ENCODE data around the gene EQTN.

GRCh38 chr9:27303219-27303618, 6.3 kb upstream of the EQTN start:
- TF ChIP-seq CTCF (IDR thresholded peaks at IDR 0.05) (no peak), EP300 (IDR thresholded peaks at IDR 0.05) (no peak)

All from tibial nerve (tissue), 4 donors.